Right cardiac atrium (tissue), 5 donors: Measurements from ENCODE around the gene MNX1. TPM values are rescaled to one million over a fixed set of nuclear protein-coding genes. Genes with fewer than 3 reads are reported as not detected.
A peak's percentile ranks its signal among the peaks of the same experiment; 100 is the strongest.

Experiments
- ATAC-seq, 2 donors: fragments of 200-7000 bp; cut with Tn5 transposase; one replicate each; pipeline versions ENCODE4 v1.8.0 to v1.9.1; 2020; ENCODE audit warnings: moderate library complexity in 2 of 2, mild to moderate bottlenecking in 1 of 2
- DNase-seq, 3 donors: peaks; one replicate each; pipeline ENCODE4 v3.0.0-alpha.2; 2020
- H3K27ac ChIP-seq: one replicate; pipeline ENCODE4 v1.5.1; 2013; ENCODE audit warnings: mild to moderate bottlenecking, low read length, control low read depth, moderate library complexity
- H3K27me3 ChIP-seq: one replicate; pipeline ENCODE4 v1.6.1; 2013; ENCODE audit not compliant: control insufficient read depth, insufficient read depth
- H3K4me1 ChIP-seq: one replicate; pipeline ENCODE4 v1.6.1; 2013; ENCODE audit warnings: low read length; ENCODE audit not compliant: control insufficient read depth, insufficient read depth
- H3K4me3 ChIP-seq: one replicate; pipeline ENCODE4 v1.5.1; 2013; ENCODE audit warnings: low read length, control low read depth
- H3K9me3 ChIP-seq: one replicate; pipeline ENCODE4 v1.6.1; 2013; ENCODE audit warnings: low read length; ENCODE audit not compliant: control insufficient read depth
- WGBS: extraction: QIAGEN DNeasy Blood & Tissue Kit; methylation state at CpG from one replicate; pipeline ENCODE4 v1.1.7; 2013; 5-methylcytosine and 5-hydroxymethylcytosine counted together
- intact Hi-C, 4 donors: fragments of 100-400 bp; cut with DNase I; formaldehyde crosslinking; loops; one replicate each; pipeline versions ENCODE4 v1.11.0 to v1.14.0; 2022 to 2023
- polyA plus RNA-seq: library from polyadenylated mRNA; stranded (reverse); fragments of 200-250 nt; gene quantifications from one replicate; pipeline ENCODE4 v1.2.3, GENCODE V29; 2013
- total RNA-seq, 4 donors: library from RNA; stranded (reverse); fragmentation: NEBNext Ultra II Directional; extraction: Animal tissue kit (Norgen Biotek cat#: 25700); gene quantifications; one replicate each; pipeline ENCODE4 v1.2.1, GENCODE V29; 2021
- donor health status: healthy with polysubstance abuse.
- donor health status: DM: no; HTN: yes; CAD: no.
- donor health status: DM: no; HTN: no; CAD: no.
- donor health status: DM: no; HTN: yes; CAD: no; lungs with severe emphysema.
- donor health status: DM: yes; HTN: yes; CAD: no.

MNX1 gene
- total and polyA plus RNA-seq, 5 donors = not detected

DNA sequence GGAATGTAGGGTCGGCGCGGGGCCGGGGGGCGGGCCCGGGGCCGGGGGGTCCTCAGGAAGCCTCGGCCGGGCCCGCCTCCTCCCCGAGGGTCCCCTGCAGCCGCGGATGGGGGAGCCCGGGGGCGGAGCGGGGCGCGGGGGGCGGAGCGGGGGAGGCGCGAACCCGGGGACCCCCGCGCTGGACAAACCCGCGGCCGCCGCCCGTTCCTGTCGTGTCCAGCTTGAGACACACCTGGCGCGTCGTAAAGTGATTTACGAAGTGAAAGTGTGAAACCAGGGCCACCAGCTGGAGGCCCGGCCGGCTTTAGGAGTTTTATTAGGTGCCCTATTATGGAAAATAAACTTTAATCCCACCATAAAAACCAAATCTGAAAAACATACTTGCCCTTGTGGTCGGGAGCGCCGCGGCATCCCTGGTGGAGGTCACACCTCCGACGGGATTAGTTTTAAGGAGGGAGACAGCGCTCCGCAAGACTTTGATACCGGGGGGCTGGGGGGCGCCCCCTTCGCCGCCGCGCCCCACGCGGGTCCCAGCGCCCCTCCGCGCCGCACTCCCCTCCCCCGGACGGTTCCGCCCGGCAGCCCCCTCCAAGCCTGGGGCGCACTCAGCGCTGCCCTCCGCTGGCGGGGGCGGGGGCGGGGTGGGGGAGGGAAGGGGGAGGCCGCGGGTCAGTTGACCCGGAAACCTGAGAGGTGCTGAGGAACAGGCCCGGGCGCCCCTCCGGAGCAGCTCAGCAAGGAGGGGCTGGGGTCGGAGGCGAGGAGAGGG, 10.3 kb downstream of the MNX1 start:
- intact Hi-C loops = no loop called here
- no peak for DNase-seq
- Histone ChIP-seq H3K27ac (no peak overlapping the region), H3K9me3 (no peaks in the 10 kb centered on the region), H3K4me3 (peak overlapping the region; percentile 71), H3K4me1 (peaks cover 2% of the 10 kb centered on the region), H3K27me3 (no peaks in the 10 kb centered on the region)
- ATAC-seq = peak in 1 of 2 donors; percentile 27
- WGBS = 2% methylated on average over 74 of the region's 75 CpGs

DNA sequence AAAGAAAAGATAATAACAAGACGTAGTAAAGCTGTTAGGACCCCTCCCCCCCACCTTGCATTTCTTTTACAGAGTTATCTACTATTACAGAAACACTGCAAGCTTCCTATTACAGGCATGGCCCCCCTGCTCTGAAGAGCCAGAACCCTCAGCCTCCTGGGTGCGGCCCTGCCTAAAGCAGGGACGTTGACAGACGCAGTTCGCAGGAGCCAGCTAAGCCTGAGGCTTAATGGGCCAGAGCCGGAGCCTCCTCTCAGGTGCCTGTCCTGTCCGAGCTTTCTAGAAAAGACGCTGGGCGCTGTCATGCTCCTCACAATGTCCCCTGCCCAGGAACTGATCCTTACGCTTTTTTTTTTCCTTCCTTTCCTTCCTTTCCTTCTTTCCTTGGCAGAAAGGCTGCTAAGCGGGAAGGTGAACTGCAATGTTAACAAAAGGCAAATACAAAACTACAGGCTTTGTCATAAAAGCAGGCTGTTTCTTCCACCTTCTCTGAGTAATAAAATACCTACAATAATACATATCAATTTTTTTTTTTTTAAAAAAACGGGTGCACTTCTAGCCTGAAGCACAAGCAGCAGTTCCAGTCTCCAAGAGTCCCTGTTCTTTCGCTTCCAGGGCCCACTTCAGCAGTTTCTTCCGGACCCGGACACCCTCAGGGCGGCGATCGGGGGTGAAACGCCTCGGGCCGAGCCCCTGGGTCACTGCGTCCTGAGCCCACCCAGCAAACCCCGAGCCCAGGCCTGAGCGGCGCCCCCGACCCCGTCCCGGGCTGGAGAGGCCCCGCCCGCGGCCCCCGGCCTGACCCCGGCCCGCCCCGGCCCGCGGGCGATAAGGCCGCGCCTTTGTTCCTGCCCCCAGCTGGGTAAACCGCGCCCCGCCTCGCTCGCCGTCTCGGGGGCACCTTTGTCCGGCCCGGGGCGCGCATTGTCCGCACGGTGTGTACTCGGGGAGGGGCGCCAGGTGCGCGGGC, 11.2 kb downstream of the MNX1 start:
- H3K27me3 ChIP-seq = no peaks in the 10 kb centered on the region
- H3K4me3 ChIP-seq = peak overlapping the region; percentile 71
- H3K27ac ChIP-seq = no peak overlapping the region
- no peak for ATAC-seq
- H3K9me3 ChIP-seq = no peaks in the 10 kb centered on the region
- intact Hi-C loops = no loop called here
- WGBS = 13% methylated on average over 57 of the region's 57 CpGs
- peaks cover 2% of the 10 kb centered on the region for H3K4me1 ChIP-seq
- DNase-seq = no peak

DNA sequence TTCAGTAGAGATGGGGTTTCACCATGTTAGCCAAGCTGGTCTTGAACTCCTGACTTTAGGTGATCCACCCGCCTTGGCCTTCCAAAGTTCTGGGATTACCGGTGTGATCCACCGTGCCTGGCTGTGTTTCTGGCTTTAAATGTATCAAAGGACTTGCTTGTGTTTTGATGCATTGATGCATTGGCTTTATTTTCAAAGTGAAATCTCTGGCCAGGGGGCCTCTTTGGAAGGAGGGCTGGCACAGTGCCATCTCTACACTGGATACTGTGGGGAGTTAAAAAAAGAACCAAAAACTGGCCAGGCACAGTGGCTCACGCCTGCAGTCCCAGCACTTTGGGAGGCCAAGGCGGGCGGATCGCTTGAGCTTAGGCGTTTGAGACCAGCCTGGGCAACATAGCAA, 16.0 kb downstream of the MNX1 start:
- Histone ChIP-seq H3K4me3 (no peak overlapping the region), H3K4me1 (no peaks in the 10 kb centered on the region), H3K9me3 (no peaks in the 10 kb centered on the region), H3K27me3 (no peaks in the 10 kb centered on the region), H3K27ac (no peak overlapping the region)
- WGBS = 81% methylated on average over 8 of the region's 8 CpGs
- DNase-seq = no peak
- intact Hi-C loops = no loop called here
- no peak for ATAC-seq

DNA sequence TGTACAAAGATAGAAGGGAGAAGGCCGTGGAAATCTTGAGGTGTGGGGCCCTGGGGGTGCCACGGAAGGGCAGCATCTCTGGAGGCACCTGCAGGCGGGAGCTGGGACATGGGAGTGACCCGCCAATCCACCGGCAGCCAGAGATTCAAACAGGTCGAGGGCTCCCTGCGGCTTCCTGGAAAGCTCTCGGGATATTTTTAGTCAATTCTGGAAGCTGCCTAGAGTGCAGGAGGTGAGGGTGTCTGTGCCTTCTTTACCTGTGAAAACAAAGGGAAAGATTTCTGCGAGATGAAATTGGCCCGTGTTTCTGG, 16.6 kb downstream of the MNX1 start:
- H3K4me3 ChIP-seq = no peak overlapping the region
- no peak for ATAC-seq
- no peak for DNase-seq
- WGBS = 48% methylated on average over 10 of the region's 10 CpGs
- H3K27ac ChIP-seq = no peak overlapping the region
- intact Hi-C loops = no loop called here
- no peaks in the 10 kb centered on the region for H3K27me3 ChIP-seq
- no peaks in the 10 kb centered on the region for H3K4me1 ChIP-seq
- no peaks in the 10 kb centered on the region for H3K9me3 ChIP-seq

DNA sequence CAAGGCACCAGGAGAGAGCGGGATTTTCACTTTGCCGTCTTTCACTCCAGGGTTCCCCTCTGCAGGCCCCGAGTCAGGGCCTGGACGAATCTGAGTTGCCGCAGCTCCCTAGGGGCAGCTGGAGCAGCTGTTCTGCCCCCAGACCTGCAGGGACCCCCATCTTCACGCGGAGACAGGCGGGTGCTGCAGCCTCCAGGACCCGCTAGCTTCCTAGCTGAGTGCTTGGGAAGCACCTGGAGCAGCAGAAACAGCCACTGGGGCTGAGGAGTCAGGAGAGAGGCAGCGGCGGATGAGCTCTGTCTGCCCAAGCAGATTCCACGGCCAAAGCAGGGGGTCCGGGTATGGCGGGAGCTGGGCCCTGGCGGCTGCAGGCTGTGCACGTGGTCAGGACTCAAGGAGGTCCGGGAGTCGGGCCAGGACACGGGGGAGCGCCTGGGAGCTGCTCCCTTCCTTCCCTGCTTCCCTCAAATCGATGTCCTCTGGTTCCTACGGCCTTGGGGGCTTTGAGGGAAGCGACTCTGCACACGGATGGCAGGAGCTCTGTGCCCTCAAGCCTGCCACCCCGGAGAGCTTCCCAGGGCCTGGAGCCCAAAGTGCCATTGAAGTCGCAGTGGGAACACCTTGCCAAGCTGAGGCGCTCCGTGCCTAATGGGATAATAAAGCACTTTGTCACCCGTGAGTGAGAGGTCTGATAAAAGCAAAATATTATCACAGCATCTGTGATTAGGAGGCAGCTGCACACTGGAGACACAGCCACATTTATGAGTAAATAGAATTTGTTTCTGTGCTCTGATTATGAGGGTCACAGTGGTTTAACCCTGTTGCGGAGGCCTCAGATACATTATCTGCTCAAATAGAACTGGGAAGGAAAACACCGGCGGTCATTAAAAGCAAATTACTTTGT, 17.2 kb downstream of the MNX1 start:
- intact Hi-C loops = no loop called here
- H3K4me3 ChIP-seq = no peak overlapping the region
- ATAC-seq (peak; percentile 46 to 52), DNase-seq (peak in 1 of 3 donors; percentile 73)
- no peak overlapping the region for H3K27ac ChIP-seq
- H3K4me1 ChIP-seq = no peaks in the 10 kb centered on the region
- no peaks in the 10 kb centered on the region for H3K27me3 ChIP-seq
- H3K9me3 ChIP-seq = no peaks in the 10 kb centered on the region
- WGBS = 35% methylated on average over 32 of the region's 32 CpGs

DNA sequence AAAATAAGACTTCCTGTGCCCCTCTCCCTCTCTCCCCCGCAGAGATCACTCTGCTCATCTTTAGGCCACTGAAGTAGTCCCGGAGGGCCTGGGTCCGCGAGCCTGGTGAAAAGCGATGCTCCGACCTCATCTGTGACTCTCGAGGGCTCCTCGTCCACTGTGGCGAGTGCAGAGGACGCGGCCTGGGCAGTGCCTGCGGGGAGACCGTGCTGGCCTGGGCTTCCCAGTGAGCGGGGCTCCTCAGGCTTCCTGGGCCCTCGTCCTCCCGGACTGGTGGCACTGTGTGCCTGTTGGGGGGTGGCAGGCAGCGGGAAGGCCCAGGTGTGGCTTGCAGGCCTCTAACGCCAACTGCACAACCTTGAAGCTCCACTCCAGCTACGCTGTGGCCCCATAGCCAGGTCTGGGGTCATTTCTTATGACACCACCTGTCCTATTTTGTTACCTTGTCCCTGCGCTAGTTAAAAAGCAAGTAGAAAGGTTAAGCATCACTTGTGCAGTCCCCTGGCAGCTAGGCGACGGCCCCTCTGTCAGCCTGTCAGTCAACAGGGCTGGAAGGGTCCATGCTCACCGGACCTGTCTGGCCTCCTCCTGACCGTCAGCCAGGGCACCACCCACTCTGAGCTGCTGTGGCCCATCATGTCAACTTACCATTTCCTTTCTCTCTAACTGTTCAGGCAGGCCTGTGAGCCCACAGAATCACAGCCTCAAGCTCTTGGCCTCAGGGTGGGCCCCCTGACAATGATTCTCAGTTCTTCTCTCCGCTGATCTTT, 20.5 kb downstream of the MNX1 start:
- Histone ChIP-seq H3K9me3 (no peaks in the 10 kb centered on the region), H3K27ac (no peak overlapping the region), H3K4me1 (no peaks in the 10 kb centered on the region), H3K4me3 (no peak overlapping the region), H3K27me3 (no peaks in the 10 kb centered on the region)
- intact Hi-C loops = no loop called here
- 84% methylated on average over 25 of the region's 25 CpGs for WGBS
- DNase-seq = no peak
- no peak for ATAC-seq

DNA sequence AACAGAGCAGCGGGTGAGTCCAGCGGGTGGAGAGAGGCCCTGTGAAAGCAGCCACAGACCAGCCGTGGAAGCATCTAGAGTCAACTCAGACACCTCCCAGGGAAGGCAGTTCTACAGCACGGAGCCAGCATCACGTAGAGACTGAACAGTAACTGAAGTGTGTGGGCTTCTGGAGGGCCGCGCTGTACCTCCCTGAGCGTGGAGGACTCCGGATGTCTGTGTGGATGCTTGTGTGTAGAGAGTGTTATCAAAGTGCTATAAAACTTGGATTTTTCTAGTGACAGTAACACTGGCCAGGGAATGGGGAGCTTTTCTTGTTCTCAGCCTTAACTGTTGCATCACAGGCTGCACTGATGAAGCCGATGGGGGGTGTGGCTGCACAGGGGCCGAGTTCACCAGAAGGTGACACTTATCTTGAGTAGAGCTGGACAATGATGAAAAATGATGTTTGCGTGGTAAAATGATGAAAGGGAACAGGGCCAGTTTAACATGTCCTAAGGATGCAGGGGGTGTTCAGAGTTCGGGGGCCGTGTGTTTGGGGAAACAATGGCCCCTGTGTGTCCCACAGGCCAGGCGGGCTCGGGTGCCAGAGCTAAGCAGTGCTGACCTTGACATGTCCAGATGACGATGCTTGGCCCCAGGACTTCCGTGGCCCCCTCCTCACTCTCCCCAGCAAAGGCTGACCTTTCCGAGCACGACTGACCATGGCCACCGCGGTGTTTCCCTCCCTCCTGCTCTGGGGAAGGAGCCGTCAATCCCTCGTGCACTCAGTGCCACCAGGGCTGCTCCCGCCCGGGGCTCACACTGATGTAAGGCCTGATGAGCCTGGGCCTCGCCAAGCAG, 21.9 kb downstream of the MNX1 start:
- H3K27me3 ChIP-seq = no peaks in the 10 kb centered on the region
- intact Hi-C loops = no loop called here
- H3K4me3 ChIP-seq = no peak overlapping the region

DNA sequence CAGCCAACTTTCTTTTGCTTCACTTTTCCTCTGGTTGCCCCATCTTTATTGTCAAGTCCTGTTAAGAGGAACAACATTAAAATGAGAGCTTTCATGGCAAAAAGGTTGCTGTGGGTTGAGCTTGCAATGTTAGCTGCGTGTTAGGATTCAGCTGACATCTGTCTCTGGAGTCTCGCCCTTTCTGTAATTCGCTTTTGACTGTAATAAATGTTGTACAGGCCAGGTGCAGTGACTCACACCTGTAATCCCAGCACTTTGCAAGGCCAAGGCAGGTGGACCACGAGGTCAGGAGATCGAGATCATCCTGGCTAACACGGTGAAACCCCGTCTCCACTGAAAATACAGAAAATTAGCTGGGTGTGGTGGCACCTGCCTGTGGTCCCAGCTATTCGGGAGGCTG, 24.1 kb downstream of the MNX1 start:
- no peak for ATAC-seq
- no peak overlapping the region for H3K4me3 ChIP-seq
- no peak for DNase-seq
- intact Hi-C loops = no loop called here
- no peaks in the 10 kb centered on the region for H3K27me3 ChIP-seq
- no peak overlapping the region for H3K27ac ChIP-seq
- WGBS = 88% methylated on average over 8 of the region's 8 CpGs
- H3K9me3 ChIP-seq = no peaks in the 10 kb centered on the region
- no peaks in the 10 kb centered on the region for H3K4me1 ChIP-seq

More for the DNA sequence above, 21.9 kb downstream of the MNX1 start:
- no peak for DNase-seq
- 69% methylated on average over 27 of the region's 27 CpGs for WGBS
- no peaks in the 10 kb centered on the region for H3K9me3 ChIP-seq
- H3K4me1 ChIP-seq = no peaks in the 10 kb centered on the region
- ATAC-seq = no peak
- no peak overlapping the region for H3K27ac ChIP-seq

DNA sequence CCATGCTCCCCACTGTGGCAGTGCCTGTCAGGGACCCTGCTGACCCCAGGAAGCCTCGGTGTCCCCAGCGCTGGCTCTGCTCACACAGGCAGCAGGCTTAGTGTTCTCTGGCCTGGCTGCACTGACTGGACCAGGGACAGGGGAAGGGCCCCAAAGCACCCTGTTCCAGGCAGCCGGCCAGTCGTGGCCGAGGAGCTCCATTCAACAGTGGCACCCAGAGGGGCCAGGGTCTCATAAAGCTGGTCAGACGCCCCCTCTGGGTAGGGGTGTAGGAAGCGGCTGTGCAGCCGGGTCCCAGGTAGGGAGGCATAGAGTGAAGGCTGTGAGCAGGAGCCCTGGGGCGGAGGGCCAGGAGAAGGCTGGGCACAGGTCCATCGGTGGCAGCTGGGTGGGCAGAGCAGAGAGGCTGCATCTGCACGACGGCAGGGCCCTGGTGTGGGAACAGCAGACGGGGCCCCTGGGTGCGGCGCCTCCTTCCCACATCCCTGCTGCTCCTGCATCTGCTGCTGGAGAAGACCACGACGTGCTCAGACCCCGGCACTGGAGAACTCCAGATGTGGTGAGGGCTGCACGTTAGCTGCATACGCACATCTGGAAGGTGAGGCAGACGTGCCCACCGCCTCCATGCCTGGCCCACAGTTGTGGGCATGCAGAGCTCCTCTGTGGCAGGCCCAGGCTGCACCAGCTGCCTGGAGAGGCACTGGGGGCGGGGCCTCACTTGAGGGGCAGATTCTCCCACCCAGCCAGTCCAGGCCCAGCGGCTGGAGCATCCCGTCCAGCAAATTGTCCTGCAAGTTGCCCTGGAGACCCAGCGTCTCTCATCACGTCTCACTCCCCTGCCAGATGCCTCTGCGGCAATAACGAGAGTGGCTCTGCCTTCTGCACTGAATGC, 25.1 kb downstream of the MNX1 start:
- Histone ChIP-seq H3K4me3 (no peak overlapping the region), H3K9me3 (no peaks in the 10 kb centered on the region), H3K4me1 (no peaks in the 10 kb centered on the region), H3K27me3 (no peaks in the 10 kb centered on the region), H3K27ac (no peak overlapping the region)
- DNase-seq (no peak), ATAC-seq (peak; percentile 18 to 26)
- WGBS = 85% methylated on average over 29 of the region's 29 CpGs
- intact Hi-C loops = no loop called here
